GM19455 (cell line): ENCODE results near the gene TMC2.
"Not testable (repeated sequence)": the region's sequence is repeated elsewhere in the genome, so short reads cannot be mapped to it uniquely, and the experiment has no call there.

Experiments
- ATAC-seq: cut with Tn5 transposase; IDR thresholded peaks from one replicate; pipeline ENCODE4 v1.9.1; 2021; ENCODE audit not compliant: unreplicated experiment

Gene TMC2

GRCh38 chr20:2524709-2525506, 11.5 kb upstream of the TMC2 start:
- peak; percentile 39 for ATAC-seq

GRCh38 chr20:2526218-2526583, 10.2 kb upstream of the TMC2 start:
- ATAC-seq, result not testable (repeated sequence)

- no peak for ATAC-seq
These were observed 8.6 kb upstream of the TMC2 start for GRCh38 chr20:2527762-2528161.

GRCh38 chr20:2528671-2529271, 7.6 kb upstream of the TMC2 start:
- ATAC-seq, result no peak

- ATAC-seq, result no peak
These were observed 3.3 kb upstream of the TMC2 start for GRCh38 chr20:2533118-2533517.

GRCh38 chr20:2535711-2536559, 438 bp upstream of the TMC2 start:
- no peak for ATAC-seq

- ATAC-seq, result no peak
These were observed 728 bp downstream of the TMC2 start for GRCh38 chr20:2537101-2537500.

GRCh38 chr20:2538356-2538755, 2.0 kb downstream of the TMC2 start:
- no peak for ATAC-seq

GRCh38 chr20:2538931-2539720, 2.8 kb downstream of the TMC2 start:
- ATAC-seq, result no peak

GRCh38 chr20:2541940-2542339, 5.6 kb downstream of the TMC2 start:
- no peak for ATAC-seq

GRCh38 chr20:2542361-2542760, 6.0 kb downstream of the TMC2 start:
- ATAC-seq, result no peak

GRCh38 chr20:2544211-2544610, 7.8 kb downstream of the TMC2 start:
- no peak for ATAC-seq

- no peak for ATAC-seq
These were observed 9.2 kb downstream of the TMC2 start for GRCh38 chr20:2545594-2545993.

- no peak for ATAC-seq
These were observed 21.7 kb downstream of the TMC2 start for GRCh38 chr20:2557873-2558580.

- ATAC-seq, result no peak
These were observed 22.4 kb downstream of the TMC2 start for GRCh38 chr20:2558581-2559278.

- no peak for ATAC-seq
These were observed 22.9 kb downstream of the TMC2 start for GRCh38 chr20:2559279-2559626.

GRCh38 chr20:2559651-2560050, 23.3 kb downstream of the TMC2 start:
- ATAC-seq, result no peak

GRCh38 chr20:2563116-2563515, 26.7 kb downstream of the TMC2 start:
- no peak for ATAC-seq

GRCh38 chr20:2564406-2564805, 28.0 kb downstream of the TMC2 start:
- no peak for ATAC-seq

GRCh38 chr20:2575682-2576081, 39.3 kb downstream of the TMC2 start:
- ATAC-seq, result no peak
